UCSD-AML1 (cell line): ENCODE data around the gene TXN2.
"Not testable (repeated sequence)": the region's sequence is repeated elsewhere in the genome, so short reads cannot be mapped to it uniquely, and the experiment has no call there.

ENCODE experiments used
- DNase-seq: peaks from one replicate; lab custom pipeline; 2025; ENCODE audit not compliant: unreplicated experiment; lab: John Stamatoyannopoulos, UW

Gene TXN2

DNA sequence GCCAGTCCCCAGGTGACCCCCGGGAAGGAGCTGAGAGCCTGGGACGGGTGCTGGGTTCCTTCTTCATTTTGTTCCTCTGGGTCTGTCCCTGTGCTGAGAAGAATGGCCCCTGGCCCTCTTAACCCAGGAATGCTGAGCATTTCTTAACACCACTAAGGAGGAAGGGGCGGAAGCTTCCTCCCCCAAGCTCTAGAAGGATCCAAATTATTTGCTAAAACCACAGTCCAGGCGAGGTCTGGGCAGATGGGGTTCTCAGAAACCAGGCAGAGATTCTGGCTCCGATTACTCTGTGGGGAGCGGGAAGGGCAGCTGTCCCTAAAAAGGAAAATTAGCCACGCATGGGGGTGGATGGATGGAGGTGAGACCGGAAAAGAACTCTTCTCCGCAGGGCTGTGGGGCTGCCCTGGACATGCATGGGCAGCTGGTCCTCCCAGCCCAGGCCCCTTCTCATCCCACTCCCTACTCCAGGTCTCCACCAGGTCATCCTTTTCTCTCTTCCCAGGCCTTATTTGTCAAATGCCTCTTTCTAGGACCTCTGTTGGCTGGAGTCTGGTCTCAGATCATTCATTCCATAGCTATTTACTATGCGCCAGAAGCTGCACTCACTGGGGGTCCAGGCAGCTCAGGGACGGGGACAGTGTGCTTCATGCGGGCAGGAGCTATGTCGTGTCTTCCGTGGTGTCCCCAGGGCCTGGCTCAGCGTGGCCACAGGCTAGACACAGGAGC lies 48.7 kb downstream of the TXN2 start:
- no peak for DNase-seq

DNA sequence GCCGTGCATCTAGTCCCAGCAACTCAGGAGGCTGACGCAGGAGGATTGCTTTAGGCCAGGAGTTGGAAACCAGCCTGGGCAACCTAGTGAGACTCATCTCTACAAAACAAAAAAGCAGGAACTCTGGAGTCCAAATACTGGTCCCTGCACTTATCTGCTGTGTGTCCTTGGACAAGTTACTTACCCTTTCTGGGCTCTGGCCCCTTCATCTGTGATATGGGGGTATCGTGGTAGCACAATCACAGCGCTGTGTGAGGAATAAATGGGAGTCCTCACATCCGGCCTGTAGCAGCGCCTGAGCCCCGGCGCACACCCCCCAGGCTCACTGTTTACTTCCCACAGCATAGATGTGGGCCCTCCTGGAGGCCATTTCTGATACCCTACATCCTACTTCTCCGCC lies 49.5 kb downstream of the TXN2 start:
- DNase-seq: no peak

DNA sequence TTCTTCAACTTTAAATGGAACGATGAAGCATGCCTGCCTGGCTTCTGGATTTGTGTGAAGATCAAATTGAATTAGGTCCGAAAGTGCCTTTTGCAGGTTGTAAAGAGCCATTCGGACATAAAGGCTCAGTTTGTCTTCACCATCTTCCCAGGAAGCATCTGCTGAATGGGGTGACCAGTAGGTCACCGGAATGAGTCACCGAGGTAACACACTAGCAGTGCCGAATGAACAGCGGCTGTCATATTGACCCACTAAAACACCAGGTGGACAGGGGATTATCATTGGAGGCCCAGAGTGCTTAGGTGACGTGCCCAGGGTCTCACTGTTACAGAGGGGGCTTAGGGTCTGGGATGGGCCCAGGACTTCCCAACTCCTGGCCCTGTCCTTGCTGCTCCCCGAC lies 50.6 kb downstream of the TXN2 start:
- DNase-seq: no peak

DNA sequence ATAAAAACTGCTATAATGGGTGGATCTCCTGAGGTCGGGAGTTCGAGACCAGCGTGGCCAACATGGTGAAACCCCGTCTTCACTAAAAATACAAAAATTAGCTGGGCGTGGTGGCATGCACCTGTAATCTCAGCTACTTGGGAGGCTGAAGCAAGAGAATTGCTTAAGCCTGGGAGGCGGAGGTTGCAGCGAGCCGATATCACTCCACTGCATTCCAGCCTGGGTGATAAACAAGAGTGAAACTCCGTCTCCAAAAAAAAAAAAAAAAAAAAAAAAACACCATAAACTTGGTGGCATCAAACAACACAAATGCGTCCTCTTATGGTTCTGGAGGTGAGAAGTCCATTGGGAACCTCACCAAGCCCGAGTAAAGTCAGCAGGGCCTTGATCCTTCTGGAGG lies 53.5 kb downstream of the TXN2 start:
- DNase-seq: not testable (repeated sequence)

DNA sequence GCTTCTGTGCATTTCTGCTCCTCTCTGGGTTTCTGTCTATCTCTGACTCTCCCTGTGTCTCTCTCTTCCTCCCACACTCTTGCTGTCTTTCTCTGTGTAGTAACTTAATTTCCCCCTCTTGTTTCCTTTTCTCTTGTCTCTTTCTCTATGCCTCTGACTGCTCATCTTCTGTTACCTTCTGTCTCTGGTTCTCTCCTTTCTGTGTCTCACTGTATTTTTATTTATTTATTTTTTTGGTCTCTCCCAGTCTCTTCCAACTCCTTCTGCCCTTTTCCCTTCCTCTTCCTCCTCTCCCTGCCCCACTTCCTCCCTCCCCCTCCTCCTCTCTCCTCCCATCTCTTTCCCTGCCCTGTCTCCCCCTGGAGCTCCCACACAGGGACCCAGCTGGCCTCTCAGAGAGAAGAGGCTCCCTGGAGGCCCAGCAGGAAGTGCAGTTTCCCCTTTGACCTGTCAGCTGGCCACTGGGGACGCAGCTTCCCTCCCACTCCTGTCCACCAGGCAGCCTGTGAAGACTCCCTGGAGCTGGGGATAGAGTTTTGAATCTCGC lies 55.4 kb downstream of the TXN2 start:
- peak; percentile 44 for DNase-seq

DNA sequence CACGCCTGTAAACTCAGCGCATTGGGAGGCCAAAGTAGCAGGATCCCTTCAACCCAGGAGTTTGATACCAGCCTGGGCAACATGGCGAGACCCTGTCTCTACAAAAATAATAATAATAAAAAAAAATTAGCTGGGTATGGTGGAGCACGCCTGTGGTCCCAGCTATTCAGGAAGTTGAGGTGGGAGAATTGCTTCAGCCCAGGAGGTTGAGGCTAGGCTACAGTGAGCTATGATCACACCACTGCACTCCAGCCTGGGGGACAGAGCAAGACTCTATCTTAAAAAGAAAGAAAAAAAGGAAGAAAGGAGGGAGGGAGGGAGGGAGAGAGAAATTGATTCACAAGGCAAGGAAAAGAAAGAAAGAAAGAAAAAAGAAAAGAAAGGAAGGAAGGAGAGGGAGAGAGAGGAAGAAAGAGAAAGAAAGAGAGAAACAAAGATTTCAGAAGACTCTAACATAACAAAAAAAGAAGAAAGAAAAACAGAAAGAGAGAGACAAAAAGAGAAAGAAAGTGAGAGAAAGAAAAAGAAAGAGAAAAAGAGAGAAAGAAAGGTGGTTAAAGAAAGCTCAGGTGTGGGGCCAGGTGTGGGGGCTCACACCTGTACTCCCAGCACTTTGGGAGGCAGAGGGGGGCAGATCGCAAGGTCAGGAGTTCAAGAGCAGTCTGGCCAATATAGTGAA lies 56.4 kb downstream of the TXN2 start:
- no peak for DNase-seq

DNA sequence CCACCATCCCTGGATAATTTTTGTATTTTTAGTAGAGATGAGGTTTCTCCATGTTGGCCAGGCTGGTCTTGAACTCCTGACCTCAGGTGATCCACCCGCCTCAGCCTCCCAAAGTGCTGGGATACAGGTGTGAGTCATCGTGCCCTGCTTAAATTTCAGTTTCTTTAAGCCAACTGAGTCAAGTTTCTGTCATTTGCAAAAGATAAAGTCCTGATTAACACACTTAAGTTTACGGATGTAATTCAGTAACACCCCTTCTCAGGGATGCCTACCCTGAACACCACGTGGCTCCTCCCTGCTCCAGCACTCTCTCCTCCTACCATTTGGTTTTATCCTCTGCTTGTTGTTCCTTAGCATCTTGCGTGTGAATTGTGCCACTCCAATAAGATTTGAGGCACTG lies 57.0 kb downstream of the TXN2 start:
- not testable (repeated sequence) for DNase-seq

DNA sequence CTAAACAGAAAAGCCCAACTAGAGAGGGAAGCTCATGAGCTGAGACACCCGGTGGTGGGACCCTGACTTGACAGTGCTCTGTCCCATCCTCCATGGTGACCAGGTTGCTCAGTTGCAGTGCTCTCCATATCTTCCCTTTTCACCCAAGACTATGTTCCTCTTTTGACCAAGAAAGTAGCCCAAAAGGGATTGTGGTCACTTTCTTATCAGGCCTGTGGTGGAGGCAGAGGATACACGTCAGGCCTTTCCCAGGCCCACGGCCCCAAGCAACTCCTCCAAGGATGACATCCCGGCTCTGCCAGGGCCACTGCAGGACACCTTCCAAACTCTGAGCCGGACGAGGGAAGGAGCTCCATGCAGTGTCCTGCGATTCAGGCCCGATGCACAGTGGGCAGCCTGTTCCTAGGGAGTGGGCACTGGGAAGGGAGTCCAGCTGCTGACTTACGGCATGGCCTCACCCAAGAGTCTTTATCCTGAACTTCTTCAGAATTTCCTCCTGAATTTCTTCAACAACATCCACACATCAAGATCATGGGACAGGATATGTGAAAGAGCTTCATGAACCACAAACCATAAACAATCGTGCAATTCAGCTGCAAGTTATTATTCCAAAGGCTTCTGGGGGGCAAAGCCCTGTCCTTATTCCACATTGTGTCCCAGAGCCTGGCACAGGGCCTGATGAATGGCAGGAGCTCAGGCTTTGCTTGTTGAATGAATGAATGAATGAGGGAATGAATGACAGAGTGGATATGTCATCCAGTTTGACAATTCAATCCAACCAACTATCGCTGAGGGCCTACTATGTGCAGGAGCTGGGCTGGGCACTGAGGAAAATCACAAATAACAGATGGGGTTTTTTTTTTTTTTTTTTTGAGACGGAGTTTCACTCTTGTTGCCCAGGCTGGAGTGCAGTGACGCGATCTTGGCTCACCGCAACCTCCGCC lies 57.7 kb downstream of the TXN2 start:
- DNase-seq: peak; percentile 75

DNA sequence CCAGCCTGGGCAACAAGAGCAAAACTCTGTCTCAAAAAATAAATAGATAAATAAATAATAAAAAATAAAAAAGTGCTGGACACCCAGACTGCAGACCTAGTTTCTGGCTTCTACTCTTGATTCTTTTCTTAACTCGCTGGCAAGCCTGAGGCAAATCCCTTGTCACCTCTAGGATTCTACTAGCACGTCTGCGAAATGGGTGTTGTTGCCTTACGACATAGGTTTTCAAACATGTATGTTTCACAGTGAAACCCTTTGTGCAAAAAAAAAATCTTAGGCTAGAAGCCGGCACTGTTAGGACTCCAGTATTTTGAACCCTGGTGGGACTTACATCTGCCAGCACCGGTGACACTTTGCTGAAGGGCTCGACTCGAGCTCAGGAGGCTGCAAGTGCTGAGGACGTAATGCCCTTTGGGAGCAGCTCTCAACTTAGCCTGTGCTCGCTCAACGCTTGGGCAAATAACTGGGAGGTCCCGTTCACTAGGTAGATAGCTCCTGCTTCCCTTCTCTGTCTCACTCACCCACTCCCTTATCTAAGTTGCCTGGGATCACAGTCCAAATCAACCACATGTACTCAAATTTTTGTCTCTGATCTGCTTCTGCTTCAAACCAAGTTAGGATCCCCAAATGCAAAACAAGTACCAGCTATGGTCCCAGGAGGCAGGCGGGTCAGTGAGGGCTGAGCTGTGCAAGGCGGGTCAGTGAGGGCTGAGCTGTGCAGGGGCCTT lies 59.0 kb downstream of the TXN2 start:
- DNase-seq: no peak

DNA sequence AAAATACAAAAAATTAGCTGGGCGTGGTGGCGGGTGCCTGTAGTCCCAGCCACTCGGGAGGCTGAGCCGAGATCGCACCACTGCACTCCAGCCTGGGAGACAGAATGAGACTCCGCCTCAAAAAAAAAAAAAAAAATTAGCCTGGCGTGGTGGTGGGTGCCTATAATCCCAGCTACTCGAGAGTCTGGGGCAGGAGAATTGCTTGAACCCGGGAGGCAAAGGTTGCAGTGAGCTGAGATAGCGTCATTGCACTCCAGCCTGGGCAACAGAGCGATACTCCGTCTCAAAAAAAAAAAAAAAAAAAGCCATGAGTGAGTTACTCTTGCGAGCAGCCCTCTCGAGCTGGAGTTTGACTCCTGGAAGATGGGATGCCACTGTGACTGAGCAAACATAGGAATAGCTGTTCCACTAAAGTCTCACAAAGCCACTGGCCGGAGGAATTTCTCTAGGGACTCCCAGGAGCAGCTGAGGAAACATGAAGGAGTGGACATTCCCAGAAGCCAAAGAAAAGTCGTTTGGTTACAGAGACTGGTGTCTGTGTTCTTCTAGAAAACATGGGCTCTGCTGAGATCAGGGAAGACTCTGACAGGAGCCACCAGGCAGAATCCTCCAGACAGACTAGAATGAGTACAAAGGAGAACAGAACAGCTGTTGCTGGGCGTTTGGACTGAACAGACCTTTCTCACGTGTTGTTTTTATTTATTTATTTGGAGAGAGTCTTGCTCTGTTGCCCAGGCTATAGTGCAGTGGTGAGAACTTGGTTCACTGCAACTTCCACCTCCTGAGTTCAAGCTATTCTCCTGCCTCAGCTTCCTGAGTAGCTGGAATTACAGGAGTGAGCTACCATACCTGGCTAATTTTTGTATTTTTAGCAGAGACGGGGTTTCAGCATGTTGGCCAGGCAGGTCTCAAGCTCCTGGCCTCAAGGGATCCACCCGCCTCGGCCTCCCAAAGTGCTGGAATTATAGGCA lies 61.2 kb downstream of the TXN2 start:
- DNase-seq: no peak

DNA sequence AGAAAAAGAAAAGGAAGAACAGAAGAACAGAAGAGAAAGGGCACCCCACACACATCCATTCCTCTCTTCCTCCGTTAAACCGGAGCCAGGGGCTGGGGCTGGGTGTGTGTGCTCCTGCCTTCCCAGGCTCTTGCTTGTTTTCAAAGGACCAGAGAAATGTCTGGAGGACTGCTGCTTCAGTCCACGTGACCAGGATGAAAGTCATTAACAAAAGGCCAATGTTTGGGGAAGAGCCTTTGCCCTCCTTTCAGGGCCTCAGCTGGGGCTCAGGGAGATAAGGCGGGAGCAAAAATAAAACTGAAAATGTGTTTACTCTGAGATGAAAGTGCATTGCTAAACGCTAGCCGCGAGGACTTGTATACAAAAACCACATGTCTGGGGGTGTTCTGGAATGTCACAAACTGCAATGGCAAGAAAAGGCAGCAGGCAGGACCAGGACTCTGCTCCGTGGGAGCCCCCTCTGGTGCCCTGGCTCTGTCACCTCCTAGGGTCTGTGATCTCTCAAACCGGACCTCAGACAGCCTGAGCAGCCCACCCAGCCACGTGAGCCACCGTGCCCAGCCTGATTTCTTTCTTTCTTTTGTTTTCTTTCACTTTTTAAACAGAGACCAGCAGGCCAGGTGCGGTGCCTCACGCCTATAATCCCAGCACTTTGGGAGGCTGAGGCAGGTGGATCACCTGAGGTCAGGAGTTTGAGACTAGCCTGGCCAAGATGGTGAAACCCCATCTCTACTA lies 62.1 kb downstream of the TXN2 start:
- no peak for DNase-seq

DNA sequence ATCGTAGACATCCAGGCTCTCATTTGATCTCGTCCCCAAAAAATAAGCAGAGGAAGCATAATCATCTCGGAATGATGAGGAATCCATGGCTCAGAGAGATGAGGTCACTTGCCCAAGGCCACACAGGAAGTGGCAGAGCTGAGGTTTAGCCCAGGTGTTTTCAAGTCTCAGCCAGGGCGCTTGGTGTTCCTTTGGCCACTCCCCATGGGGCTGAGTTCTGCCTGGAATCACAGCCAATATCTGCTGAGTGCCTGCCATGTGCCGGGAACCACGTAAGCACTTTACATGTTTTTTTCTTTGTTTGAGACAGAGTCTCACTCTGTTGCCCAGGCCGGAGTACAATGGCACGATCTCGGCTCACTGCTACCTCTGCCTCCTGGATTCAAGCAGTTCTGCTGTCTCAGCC lies 64.2 kb downstream of the TXN2 start:
- no peak for DNase-seq
